ENCODE measurements around the gene ACTN3.

GRCh38 chr11:66529655-66530054, 17.0 kb upstream of the ACTN3 start:
- TF ChIP-seq CTCF (conservative IDR thresholded peaks at IDR 0.05 in 1 of 2, IDR thresholded peaks at IDR 0.05 in 1 of 2; ENCODE audit: low read depth in 1 of 2, low read length in 2 of 2) (no peak), EZH2 (IDR thresholded peaks at IDR 0.05; ENCODE audit: low read length, missing control alignments) (no peak)

Data from fibroblast of lung (primary cell).